SK-N-MC (cell line): Measurements from ENCODE around the gene TWF1.

Experiments
- EZH2 ChIP-seq: fragments of 200-600 bp; sonication (generic); IDR thresholded peaks from one replicate; pipeline ENCODE4 v1.6.1; 2017; ENCODE audit warnings: antibody characterized with exemption
- FOXP2 ChIP-seq: optimal IDR thresholded peaks from 2 replicates; pipeline ENCODE3; 2011; ENCODE audit warnings: mild to moderate bottlenecking, moderate library complexity; ENCODE audit not compliant: insufficient read depth; ENCODE audit errors: extremely low read length, control extremely low read depth
- POLR2AphosphoS5 ChIP-seq: IDR thresholded peaks from 2 replicates; pipeline ENCODE4 v1.6.1; 2012; ENCODE audit warnings: mild to moderate bottlenecking, low read depth, low read length, borderline replicate concordance

GRCh38 chr12:43795716-43796280, 10.3 kb downstream of the TWF1 start:
- no peak for TF ChIP-seq EZH2
- TF ChIP-seq POLR2AphosphoS5, result no peak
- no peak for TF ChIP-seq FOXP2
